SK-MEL-5 (cell line): ENCODE results near the gene MIER3. TPM values are rescaled to one million over a fixed set of nuclear protein-coding genes. Genes with fewer than 3 reads are reported as not detected.

ENCODE experiments used
- DNase-seq: peaks from one replicate; pipeline ENCODE4 v3.0.0-alpha.2; 2016; ENCODE audit warnings: low read depth, low spot score
- in situ Hi-C: cut with HindIII; loops from 2 replicates; pipeline ENCODE4 v1.10.0; 2016; ENCODE audit warnings: low sequenced_read_pairs, high pct_unique_total_duplicates, low pct_unique_long_range_greater_than_20kb
- total RNA-seq: library from RNA; depleted of rRNA; stranded (reverse); fragments of >200 nt; shearing (Covaris generic); gene quantifications from 2 replicates; pipeline ENCODE4 v1.2.3, GENCODE V29; 2014

Gene MIER3
- total RNA-seq, 1 experiment from 2014 or later: 33.7 TPM

GRCh38 chr5:56971275-56971674, 19.4 kb upstream of the MIER3 start:
- DNase-seq: no peak
- in situ Hi-C loops: no loop called here

DNA sequence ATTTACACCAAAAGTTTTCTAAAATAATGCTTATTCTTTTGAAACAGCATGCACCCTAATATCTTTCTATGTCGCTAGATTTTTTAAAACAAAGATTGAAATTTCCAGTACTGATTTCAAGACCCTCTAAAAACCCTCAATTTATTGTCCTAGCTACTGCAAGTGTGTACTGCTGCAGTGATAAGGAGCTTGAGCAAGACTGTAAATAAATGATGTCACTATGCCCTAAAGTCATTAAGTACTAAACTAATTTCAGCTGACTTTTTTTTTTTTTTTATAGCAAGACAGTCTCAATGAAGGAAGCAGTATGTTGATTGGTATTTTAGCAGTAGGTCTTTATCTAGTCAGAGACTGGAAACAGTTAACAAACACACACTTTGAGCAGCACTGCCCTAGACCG, 12.2 kb upstream of the MIER3 start:
- in situ Hi-C loops: no loop called here

GRCh38 chr5:56963246-56963645, 11.3 kb upstream of the MIER3 start:
- DNase-seq: no peak
- in situ Hi-C loops: no loop called here

More for the DNA sequence above, 12.2 kb upstream of the MIER3 start:
- no peak for DNase-seq

DNA sequence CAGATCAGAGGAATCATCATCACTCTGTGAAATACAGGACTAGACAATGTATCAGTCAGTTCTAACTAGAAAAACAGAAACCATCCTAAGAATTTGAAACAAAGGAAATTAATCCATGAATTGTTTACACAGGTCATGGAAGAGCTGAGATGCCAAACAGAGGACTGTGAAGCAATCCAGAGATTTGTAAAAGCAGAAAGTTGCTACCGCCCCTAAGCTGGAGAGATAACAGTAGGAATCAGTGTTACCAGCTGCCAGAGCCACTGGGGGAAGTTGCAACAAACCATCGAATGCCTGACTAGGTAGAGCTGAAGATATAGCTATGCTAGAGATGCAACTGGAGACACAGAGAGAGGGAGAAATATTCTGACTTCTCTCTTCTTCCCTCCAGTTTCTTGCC, 10.4 kb upstream of the MIER3 start:
- in situ Hi-C loops: no loop called here
- no peak for DNase-seq

DNA sequence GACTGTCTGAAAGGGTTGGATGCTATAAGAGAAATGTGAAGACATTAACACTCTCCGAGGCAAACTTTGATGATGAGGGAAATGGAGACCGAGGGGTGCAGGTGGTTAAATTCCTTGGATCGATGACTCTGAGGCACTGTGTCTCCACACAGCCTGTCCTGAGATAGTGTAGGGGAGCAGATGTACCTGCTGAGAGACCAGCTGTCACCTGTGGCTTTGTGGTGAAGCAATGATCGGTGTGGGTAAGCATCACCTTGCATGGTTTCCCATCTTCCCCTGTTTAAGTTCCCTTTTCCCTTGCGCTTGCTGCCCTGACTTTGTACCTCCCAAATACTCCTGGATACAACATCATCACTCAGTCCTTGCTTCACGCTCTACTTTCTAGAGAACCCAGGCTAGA, 9.8 kb upstream of the MIER3 start:
- in situ Hi-C loops: no loop called here
- no peak for DNase-seq

GRCh38 chr5:56959326-56959725, 7.4 kb upstream of the MIER3 start:
- no peak for DNase-seq

DNA sequence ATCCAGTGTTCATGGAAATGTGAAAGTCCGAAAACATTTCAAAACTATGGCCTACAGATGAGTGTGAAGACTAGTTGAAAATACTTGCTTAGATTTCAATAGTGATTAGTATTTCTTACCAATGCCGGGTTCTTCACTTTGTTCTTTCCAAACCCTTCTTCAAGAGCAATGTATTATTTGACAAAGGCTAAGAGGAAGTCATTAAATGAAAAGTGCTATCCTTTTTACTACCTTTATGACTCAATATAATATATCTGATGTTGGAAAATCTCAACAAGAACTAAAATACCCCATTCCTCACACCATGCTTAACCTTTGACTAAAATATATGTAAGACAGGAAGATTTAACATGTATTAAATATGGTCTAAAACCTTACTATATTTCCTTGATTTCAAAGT, 6.7 kb upstream of the MIER3 start:
- DNase-seq: no peak
- in situ Hi-C loops: no loop called here

More at GRCh38 chr5:56959326-56959725, 7.4 kb upstream of the MIER3 start:
- in situ Hi-C loops: no loop called here

GRCh38 chr5:56954262-56954661, 2.3 kb upstream of the MIER3 start:
- DNase-seq: no peak
- in situ Hi-C loops: no loop called here

GRCh38 chr5:56951126-56951945, 587 bp downstream of the MIER3 start:
- DNase-seq: peak; percentile 19
- in situ Hi-C loops: no loop called here

DNA sequence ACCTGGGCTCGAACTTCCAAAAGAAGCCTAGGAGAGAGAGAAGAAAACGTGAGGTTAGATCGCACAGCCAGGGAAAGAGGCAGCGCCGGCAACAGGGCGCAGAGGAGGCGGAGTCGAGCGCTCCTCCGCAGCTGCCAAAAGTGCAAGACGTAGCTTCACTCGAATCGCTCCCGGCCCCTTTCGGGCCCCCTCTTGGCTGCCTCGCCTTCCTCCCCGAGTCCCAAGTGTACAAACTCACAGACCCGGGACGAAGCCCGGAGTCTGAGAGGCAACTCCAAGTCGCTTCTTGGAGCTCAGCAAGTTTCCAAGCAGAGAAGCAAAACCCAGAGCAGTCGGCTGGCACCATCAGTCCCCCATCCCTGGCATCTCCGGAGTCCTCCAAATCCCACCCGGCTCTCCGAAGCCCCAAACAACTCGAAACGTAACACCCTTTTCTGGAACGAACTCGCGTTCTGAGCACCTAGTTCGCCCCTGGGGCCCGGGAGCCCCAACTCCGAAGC, 1.2 kb downstream of the MIER3 start:
- in situ Hi-C loops: no loop called here
- peak; percentile 63 for DNase-seq

DNA sequence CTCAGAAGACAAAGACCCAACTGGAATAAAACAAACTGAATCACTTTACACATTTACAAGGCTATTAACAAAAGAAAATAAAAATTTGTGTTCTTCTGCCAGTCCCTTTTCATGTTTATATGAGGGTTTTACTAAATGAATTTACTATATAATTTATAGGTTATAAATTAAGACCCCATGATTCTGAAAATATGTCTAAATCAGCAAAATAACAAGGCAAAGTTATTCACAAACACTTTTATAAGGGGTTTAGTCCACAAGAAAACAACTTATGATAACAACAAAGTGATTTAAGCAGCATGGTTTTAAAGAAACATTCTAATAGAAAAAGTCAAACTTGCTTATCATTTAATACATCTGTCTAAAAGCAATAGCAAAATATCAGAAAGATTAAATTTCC, 4.9 kb downstream of the MIER3 start:
- in situ Hi-C loops: no loop called here
- no peak for DNase-seq

- DNase-seq: no peak
- in situ Hi-C loops: no loop called here
These were observed 9.9 kb downstream of the MIER3 start for GRCh38 chr5:56941981-56942380.

- DNase-seq: no peak
- in situ Hi-C loops: no loop called here
These were observed 13.1 kb downstream of the MIER3 start for GRCh38 chr5:56938858-56939257.

DNA sequence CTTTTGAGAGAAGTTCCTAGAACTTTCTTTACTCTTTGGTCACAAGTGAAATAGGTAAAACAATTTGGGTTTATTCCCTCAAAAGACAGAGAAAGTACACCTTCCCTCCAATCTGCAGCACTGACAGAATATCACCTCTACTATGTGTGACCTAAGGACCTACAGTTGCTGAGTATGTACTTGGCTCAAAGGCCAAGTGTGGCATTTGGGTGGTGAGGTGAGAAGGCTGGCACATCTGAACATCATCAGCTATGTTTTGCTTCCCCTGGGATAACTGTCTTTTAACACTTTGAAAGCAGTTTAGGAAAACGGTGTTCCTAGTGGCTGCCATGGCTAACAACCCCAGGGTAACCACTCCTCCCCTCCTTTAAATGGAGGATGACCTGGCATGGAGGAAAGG, 17.6 kb downstream of the MIER3 start:
- in situ Hi-C loops: no loop called here

DNA sequence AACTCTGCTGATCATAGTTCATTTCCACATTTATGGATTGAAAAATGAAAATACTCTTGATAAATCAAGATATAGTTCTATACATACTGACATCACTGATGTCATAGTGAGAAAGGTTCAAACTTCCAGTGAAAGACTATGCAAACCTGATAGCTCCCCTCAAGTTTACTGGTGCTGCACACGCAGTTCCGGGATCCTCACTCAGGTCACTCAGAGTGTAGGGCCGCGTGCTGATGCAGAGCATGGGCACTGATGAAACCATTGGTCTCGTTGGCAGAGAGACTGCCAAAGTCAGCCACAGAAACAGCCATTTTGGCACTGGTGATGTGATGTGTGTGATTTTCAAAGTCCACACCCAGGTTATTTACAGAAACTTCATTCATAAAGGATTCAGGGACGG, 29.0 kb downstream of the MIER3 start:
- in situ Hi-C loops: no loop called here
- DNase-seq: no peak

More for the DNA sequence above, 17.6 kb downstream of the MIER3 start:
- DNase-seq: no peak

DNA sequence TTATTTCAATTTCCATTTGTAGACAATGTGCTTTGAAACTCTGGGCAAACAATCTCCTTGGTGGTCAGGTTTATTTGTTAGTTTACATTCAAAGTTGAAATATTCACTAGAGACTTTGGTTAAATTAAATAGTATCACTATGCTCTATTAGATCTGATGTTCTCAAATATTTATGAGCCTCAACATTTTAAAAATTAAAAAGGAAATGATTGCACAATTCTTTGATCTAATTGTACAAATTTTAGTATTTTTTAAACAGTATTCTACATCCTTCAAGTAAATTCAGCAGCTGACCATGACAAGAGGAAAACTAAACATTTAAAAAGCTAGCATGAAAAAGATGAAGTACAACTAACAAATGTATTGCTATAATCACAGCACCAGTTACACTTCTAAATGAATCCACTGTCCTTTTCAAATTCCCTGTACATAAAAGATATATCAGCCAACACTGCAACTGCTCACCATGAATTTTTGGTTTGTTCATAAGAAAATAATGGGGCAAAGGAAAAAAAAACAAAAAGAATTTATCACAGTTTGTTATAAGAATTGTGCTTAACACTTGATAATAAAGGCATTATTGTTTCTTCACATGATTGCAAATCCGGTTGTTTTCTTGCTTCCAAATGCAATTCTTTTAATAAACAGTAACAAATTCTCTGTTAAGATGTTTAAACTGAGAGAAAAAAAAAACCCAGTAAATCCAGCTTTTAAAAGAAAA, 31.8 kb downstream of the MIER3 start:
- peak; percentile 38 for DNase-seq
- in situ Hi-C loops: no loop called here

GRCh38 chr5:56918054-56918453, 33.9 kb downstream of the MIER3 start:
- DNase-seq: no peak
- in situ Hi-C loops: no loop called here

GRCh38 chr5:56917534-56917933, 34.4 kb downstream of the MIER3 start:
- DNase-seq: no peak
- in situ Hi-C loops: no loop called here

- in situ Hi-C loops: no loop called here
- peak; percentile 94 for DNase-seq
These were observed 37.2 kb downstream of the MIER3 start for GRCh38 chr5:56914678-56915077.
